H1 (cell line): Measurements from ENCODE around the gene ORMDL2. TPM values are rescaled to one million over a fixed set of nuclear protein-coding genes. Genes with fewer than 3 reads are reported as not detected.

Source experiments
- polyA plus RNA-seq, 7 experiments: library from polyadenylated mRNA; depleted of rRNA in 3 of 7; stranded (reverse) in 5 of 7; unstranded in 2 of 7; fragments of >200 nt in 5 of 7; fragments of 200-250 nt in 2 of 7; gene quantifications; 1 replicate in 5 of 7; 2 replicates in 1 of 7; 4 replicates in 1 of 7; pipeline versions ENCODE4 v1.2.1 to v1.2.3, GENCODE V29; 2011 to 2013; ENCODE audit warnings: missing spikeins in 2 of 7, mixed read lengths in 2 of 7
- total RNA-seq: library from RNA; stranded (reverse); fragmentation: NEBNext Ultra II Directional; extraction: Animal tissue kit (Norgen Biotek cat#: 25700); gene quantifications from 2 replicates; pipeline ENCODE4 v1.2.1, GENCODE V29; 2021
- TF ChIP-seq, protein P1 (sequence below): IDR thresholded peaks from 2 replicates; pipeline ENCODE4 v1.6.1; 2012; ENCODE audit warnings: inconsistent platforms

ORMDL2 gene
- total and polyA plus RNA-seq, 2 of the 8 experiments (the other 6 are each of a cell fraction or from before 2014, with no cell fraction given) = 39.0 to 65.6 TPM

DNA sequence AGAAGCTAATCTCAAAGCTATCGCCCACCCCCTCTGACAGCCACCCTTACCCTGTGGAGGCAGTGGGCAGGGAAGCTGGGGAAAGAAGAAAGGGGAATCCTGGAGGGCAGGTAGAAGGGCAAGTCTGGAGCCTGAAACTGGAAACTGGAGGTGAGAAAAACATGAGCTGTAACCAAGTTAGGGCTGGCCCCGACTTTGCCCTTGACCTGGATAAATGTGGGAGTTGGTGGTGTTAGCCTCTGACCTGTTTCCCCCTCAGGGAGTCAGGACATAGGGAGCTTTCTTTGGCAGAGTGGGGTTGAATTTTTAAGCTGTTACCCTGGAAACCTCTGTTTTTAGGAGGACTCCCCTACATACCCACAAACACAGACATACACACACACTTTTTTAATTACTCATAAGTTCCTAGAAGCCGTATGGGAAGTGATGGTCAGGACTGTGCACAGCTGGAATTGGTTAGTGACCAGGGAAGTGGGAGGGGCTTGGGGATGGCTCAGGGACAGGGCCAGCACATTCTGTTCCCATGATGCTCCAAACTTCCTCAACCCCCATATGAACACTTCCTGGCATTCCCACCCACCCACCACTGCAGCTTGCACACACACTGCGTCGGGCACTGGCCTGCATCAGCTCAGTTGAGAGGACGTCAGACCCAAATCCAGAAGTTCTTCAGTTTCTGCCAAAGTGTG, 29.9 kb downstream of the ORMDL2 start (continued):
- TF ChIP-seq, protein P1, sequence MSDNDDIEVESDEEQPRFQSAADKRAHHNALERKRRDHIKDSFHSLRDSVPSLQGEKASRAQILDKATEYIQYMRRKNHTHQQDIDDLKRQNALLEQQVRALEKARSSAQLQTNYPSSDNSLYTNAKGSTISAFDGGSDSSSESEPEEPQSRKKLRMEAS = no peak
- TF ChIP-seq, all 59 proteins: peak for 0
